Pancreas (tissue), 10 donors: Measurements from ENCODE around the gene CD101. TPM values are rescaled to one million over a fixed set of nuclear protein-coding genes. Genes with fewer than 3 reads are reported as not detected.

Experiments used
- ATAC-seq, 4 donors: fragments of 200-7000 bp; cut with Tn5 transposase; one replicate each; pipeline versions ENCODE4 v1.8.0 to v1.9.1; 2020; ENCODE audit warnings: mild to moderate bottlenecking in 4 of 4, moderate library complexity in 4 of 4
- DNase-seq, 6 donors: peaks; one replicate each; pipeline ENCODE4 v3.0.0-alpha.2; 2020
- FAIRE-seq: peaks from 2 replicates; lab custom pipeline; 2012; peaks lifted over from hg19 to GRCh38; lab: Jason Lieb, UNC
- H3K27ac ChIP-seq, 4 donors: fragments of 200-600 bp; sonication (generic); 1 replicate in 3 of 4; 2 replicates in 1 of 4; pipeline versions ENCODE4 v1.5.0 to v1.8.0; 2020
- H3K27me3 ChIP-seq, 4 donors: fragments of 200-600 bp; one replicate each; pipeline ENCODE4 v1.8.0; 2021
- H3K36me3 ChIP-seq, 3 donors: fragments of 200-600 bp; sonication (generic) in 1 of 3; one replicate each; pipeline versions ENCODE4 v1.5.0 to v1.8.0; 2020 to 2021
- H3K4me1 ChIP-seq, 3 donors: fragments of 200-600 bp; one replicate each; pipeline ENCODE4 v1.8.0; 2021
- H3K4me3 ChIP-seq, 4 donors: fragments of 200-600 bp; sonication (generic) in 2 of 4; one replicate each; pipeline versions ENCODE4 v1.5.0 to v1.8.0; 2020 to 2021
- H3K9me3 ChIP-seq, 4 donors: fragments of 200-600 bp; one replicate each; pipeline ENCODE4 v1.8.0; 2021
- CTCF ChIP-seq, 4 donors: fragments of 200-600 bp; sonication (generic) in 3 of 4; IDR thresholded peaks; one replicate each; pipeline versions ENCODE4 v1.5.0 to v1.8.0; 2021; ENCODE audit warnings: antibody characterized with exemption in 4 of 4
- WGBS, 2 donors: extraction: QIAGEN DNeasy Blood & Tissue Kit; methylation state at CpG; one replicate each; pipeline ENCODE4 v1.1.7; 2013; 5-methylcytosine and 5-hydroxymethylcytosine counted together
- intact Hi-C, 3 donors: fragments of 100-400 bp; cut with DNase I; formaldehyde crosslinking; loops; one replicate each; pipeline versions ENCODE4 v1.11.1 to v1.14.2; 2022
- polyA plus RNA-seq, 2 donors: library from polyadenylated mRNA; stranded (reverse); fragments of 200-250 nt; gene quantifications; one replicate each; pipeline ENCODE4 v1.2.3, GENCODE V29; 2013
- total RNA-seq, 6 donors: library from RNA; stranded (reverse); fragmentation: NEBNext Ultra II Directional in 4 of 6; extraction: Animal tissue kit (Norgen Biotek cat#: 25700) in 4 of 6; gene quantifications; one replicate each; pipeline versions ENCODE4 v1.2.1 to v1.2.4, GENCODE V29; 2021 to 2023
- donor health status: healthy with polysubstance abuse.
- donor health status: DM: no; HTN: no; CAD: no; lungs with moderate emphysema.
- donor health status: DM: no; HTN: no; CAD: no.
- donor health status: control.
- donor health status: control.
- donor health status: Bipolar disorder and iron deficiency.
- donor health status: DM: yes; HTN: yes; CAD: no.
- donor health status: DM: no; HTN: no; CAD: no.
- donor health status: DM: no; HTN: no; CAD: no.
- donor health status: DM: yes; HTN: yes; CAD: no.

The CD101 gene
- total and polyA plus RNA-seq, 8 donors = 0.51 to 3.4 (median 1.5) TPM

GRCh38 chr1:117049857-117050256 lies 48.3 kb downstream of the CD101 start:
- peak in 2 of 4 donors; percentile 55 to 74 for ATAC-seq
- Histone ChIP-seq H3K27ac (no peak overlapping the region), H3K9me3 (no peaks in the 10 kb centered on the region), H3K36me3 (peaks cover 0 to 5% (median 0%) of the 10 kb centered on the region in 3 donors), H3K4me1 (peaks cover 0 to 5% (median 0%) of the 10 kb centered on the region in 3 donors), H3K27me3 (no peaks in the 10 kb centered on the region), H3K4me3 (no peak overlapping the region)
- no peak for FAIRE-seq
- DNase-seq = no peak
- WGBS, 2 donors = 83 to 84% methylated on average over 5 of the region's 5 CpGs
- intact Hi-C loops = loop anchor here in 1 of 3 donors (5.0 to 10.0 kb wide), 3 partner anchors 55 to 313 kb away; no protein-coding TSS in a partner anchor
- no peak for TF ChIP-seq CTCF (IDR thresholded peaks at IDR 0.05)

- DNase-seq = no peak
- Histone ChIP-seq H3K36me3 (peaks cover 0 to 5% (median 0%) of the 10 kb centered on the region in 3 donors), H3K4me1 (peaks cover 0 to 5% (median 0%) of the 10 kb centered on the region in 3 donors), H3K4me3 (no peak overlapping the region), H3K27ac (peak overlapping the region in 3 of 4 donors; percentile 19 to 40 (median 39)), H3K27me3 (no peaks in the 10 kb centered on the region), H3K9me3 (no peaks in the 10 kb centered on the region)
- intact Hi-C loops = loop anchor here in 1 of 3 donors (5.0 to 10.0 kb wide), 3 partner anchors 57 to 314 kb away; no protein-coding TSS in a partner anchor
- ATAC-seq = peak in 3 of 4 donors; percentile 47 to 56 (median 52)
- TF ChIP-seq CTCF (IDR thresholded peaks at IDR 0.05) = no peak
- WGBS, 2 donors = 50 to 61% methylated on average over 8 of the region's 8 CpGs
- FAIRE-seq = no peak
Measured at GRCh38 chr1:117051224-117052064, 49.9 kb downstream of the CD101 start.

GRCh38 chr1:117054068-117054467 lies 52.5 kb downstream of the CD101 start:
- Histone ChIP-seq H3K27ac (no peak overlapping the region), H3K9me3 (no peaks in the 10 kb centered on the region), H3K27me3 (no peaks in the 10 kb centered on the region), H3K4me3 (no peak overlapping the region), H3K4me1 (peaks cover 0 to 6% (median 0%) of the 10 kb centered on the region in 3 donors), H3K36me3 (peaks cover 0 to 5% (median 0%) of the 10 kb centered on the region in 3 donors)
- no peak for FAIRE-seq
- intact Hi-C loops = loop anchor here in 1 of 3 donors (5.0 to 10.0 kb wide), 3 partner anchors 59 to 317 kb away; no protein-coding TSS in a partner anchor
- no peak for ATAC-seq
- TF ChIP-seq CTCF (IDR thresholded peaks at IDR 0.05) = no peak
- DNase-seq = no peak

GRCh38 chr1:117058810-117059209 lies 57.2 kb downstream of the CD101 start:
- Histone ChIP-seq H3K27me3 (no peaks in the 10 kb centered on the region), H3K27ac (peak overlapping the region; percentile 60 to 83 (median 76)), H3K36me3 (no peaks in the 10 kb centered on the region), H3K4me1 (peaks cover 0 to 6% (median 0%) of the 10 kb centered on the region in 3 donors), H3K9me3 (no peaks in the 10 kb centered on the region), H3K4me3 (peak overlapping the region; percentile 62 to 82 (median 72))
- no peak for TF ChIP-seq CTCF (IDR thresholded peaks at IDR 0.05)
- 15 to 19% methylated on average over 4 of the region's 4 CpGs for WGBS, 2 donors
- FAIRE-seq (no peak), ATAC-seq (no peak), DNase-seq (no peak)
- intact Hi-C loops = loop anchor here in 2 of 3 donors (5.0 to 10.0 kb wide), 3 partner anchors 64 to 322 kb away; no protein-coding TSS in a partner anchor
